IPS DF 4.7 (cell line): ENCODE measurements around the gene CHST6.
"Not testable (repeated sequence)": the region's sequence is repeated elsewhere in the genome, so short reads cannot be mapped to it uniquely, and the experiment has no call there.

Experiments used
- DNase-seq: peaks from one replicate; pipeline ENCODE4 v3.0.0-alpha.2; 2013; ENCODE audit warnings: low spot score; ENCODE audit errors: extremely low read depth

CHST6 gene

GRCh38 chr16:75477680-75478473, 17.4 kb downstream of the CHST6 start:
- no peak for DNase-seq

- no peak for DNase-seq
Measured at GRCh38 chr16:75476817-75477216, 18.4 kb downstream of the CHST6 start.

- no peak for DNase-seq
Measured at GRCh38 chr16:75475420-75475847, 19.8 kb downstream of the CHST6 start.

- DNase-seq, result no peak
Measured at GRCh38 chr16:75472908-75473877, 22.0 kb downstream of the CHST6 start.

GRCh38 chr16:75471723-75472633, 23.3 kb downstream of the CHST6 start:
- DNase-seq, result no peak

GRCh38 chr16:75466760-75467159, 28.5 kb downstream of the CHST6 start:
- DNase-seq, result no peak

- peak; percentile 88 for DNase-seq
Measured at GRCh38 chr16:75464122-75464918, 30.9 kb downstream of the CHST6 start, which contains the start of gene TMEM170A. Gene TMEM170A (minus strand): TSS chr16:75464689. CDS start chr16:75464600, 89 bp downstream.

- not testable (repeated sequence) for DNase-seq
Measured at GRCh38 chr16:75463389-75464121, 31.7 kb downstream of the CHST6 start.

- no peak for DNase-seq
Measured at GRCh38 chr16:75462806-75463205, 32.4 kb downstream of the CHST6 start.

- no peak for DNase-seq
Measured at GRCh38 chr16:75461575-75461974, 33.7 kb downstream of the CHST6 start.

GRCh38 chr16:75460446-75460845, 34.8 kb downstream of the CHST6 start:
- DNase-seq, result no peak

- DNase-seq, result no peak
Measured at GRCh38 chr16:75459691-75460090, 35.5 kb downstream of the CHST6 start.

GRCh38 chr16:75458439-75458838, 36.8 kb downstream of the CHST6 start:
- DNase-seq, result no peak

GRCh38 chr16:75458029-75458428, 37.2 kb downstream of the CHST6 start:
- no peak for DNase-seq

GRCh38 chr16:75457485-75458021, 37.7 kb downstream of the CHST6 start:
- no peak for DNase-seq

- DNase-seq, result no peak
Measured at GRCh38 chr16:75456971-75457370, 38.3 kb downstream of the CHST6 start.

GRCh38 chr16:75456486-75456885, 38.8 kb downstream of the CHST6 start:
- DNase-seq, result not testable (repeated sequence)

- no peak for DNase-seq
Measured at GRCh38 chr16:75455677-75456076, 39.6 kb downstream of the CHST6 start.
